Activated CD8-positive, alpha-beta T cell treated with anti-CD3 and anti-CD28 coated beads for 36 hours (primary cell): Measurements from ENCODE around the gene ICOSLG. TPM values are rescaled to one million over a fixed set of nuclear protein-coding genes. Genes with fewer than 3 reads are reported as not detected.
"Not testable (repeated sequence)": the region's sequence is repeated elsewhere in the genome, so short reads cannot be mapped to it uniquely, and the experiment has no call there.

ENCODE experiments used
- ATAC-seq: fragments of 200-7000 bp; cut with Tn5 transposase; one replicate; pipeline ENCODE4 v1.10.0; 2021; ENCODE audit warnings: mild to moderate bottlenecking, moderate library complexity
- CTCF ChIA-PET: fragments of 350-600 bp; sonication (Branson Sonifier 250); formaldehyde crosslinking; loops from one replicate; lab custom pipeline; 2021; ENCODE audit warnings: antibody characterized with exemption; lab: Charles Lee
- POLR2A ChIA-PET: fragments of 350-600 bp; sonication (Branson Sonifier 250); formaldehyde crosslinking; loops from one replicate; lab custom pipeline; 2021; ENCODE audit warnings: antibody characterized with exemption; lab: Charles Lee
- DNase-seq: peaks from one replicate; pipeline ENCODE4 v3.0.0-alpha.2; 2020
- H3K27ac Mint-ChIP-seq: one replicate; pipeline ENCODE4 v1.8.0; 2021; ENCODE audit warnings: mild to moderate bottlenecking, mixed read lengths
- H3K27me3 Mint-ChIP-seq: one replicate; pipeline ENCODE4 v1.8.0; 2021; ENCODE audit warnings: mixed read lengths
- H3K36me3 Mint-ChIP-seq: one replicate; pipeline ENCODE4 v1.8.0; 2021; ENCODE audit warnings: low read depth, mixed read lengths
- H3K4me1 Mint-ChIP-seq: one replicate; pipeline ENCODE4 v1.8.0; 2021; ENCODE audit warnings: low read depth, mixed read lengths
- H3K4me3 Mint-ChIP-seq: one replicate; pipeline ENCODE4 v1.8.0; 2021; ENCODE audit warnings: mild to moderate bottlenecking, moderate library complexity, mixed read lengths
- H3K9me3 Mint-ChIP-seq: one replicate; pipeline ENCODE4 v1.8.0; 2021; ENCODE audit warnings: mixed read lengths
- intact Hi-C: fragments of 100-400 bp; cut with micrococcal nuclease; formaldehyde crosslinking; loops from one replicate; pipeline ENCODE4 v1.10.0; 2022
- total RNA-seq, 2 experiments: library from RNA; stranded (reverse); gene quantifications; one replicate each; pipeline ENCODE4 v1.2.3, GENCODE V29; 2021

The ICOSLG gene
- total RNA-seq, 2 experiments from 2014 or later: 5.4 to 5.9 TPM

DNA sequence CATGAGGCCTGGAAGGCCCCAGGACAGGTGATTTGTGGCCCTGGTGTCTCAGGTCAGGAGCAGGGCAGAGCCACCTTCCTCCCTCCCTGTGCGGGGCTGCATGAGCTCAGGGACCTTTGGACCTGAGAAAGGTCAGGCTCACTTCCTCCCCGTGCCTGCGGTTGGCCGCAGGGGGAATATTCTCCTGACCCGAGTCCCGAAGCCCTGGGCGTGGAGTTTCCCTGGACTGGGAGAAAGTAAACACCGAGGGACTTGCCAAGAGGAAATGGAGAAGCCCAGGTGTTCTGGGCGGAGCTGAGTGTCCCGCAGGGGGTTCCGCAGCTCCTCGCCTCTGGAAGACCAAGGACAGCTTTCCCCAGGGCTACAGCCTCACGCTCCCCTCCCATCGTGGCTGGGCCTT is 64.6 kb downstream of the ICOSLG start:
- DNase-seq, POLR2A ChIA-PET, CTCF ChIA-PET, ATAC-seq, H3K4me3 Mint-ChIP-seq, intact Hi-C loops, H3K36me3 Mint-ChIP-seq, H3K27ac Mint-ChIP-seq, H3K9me3 Mint-ChIP-seq, H3K27me3 Mint-ChIP-seq, H3K4me1 Mint-ChIP-seq: not testable (repeated sequence)

DNA sequence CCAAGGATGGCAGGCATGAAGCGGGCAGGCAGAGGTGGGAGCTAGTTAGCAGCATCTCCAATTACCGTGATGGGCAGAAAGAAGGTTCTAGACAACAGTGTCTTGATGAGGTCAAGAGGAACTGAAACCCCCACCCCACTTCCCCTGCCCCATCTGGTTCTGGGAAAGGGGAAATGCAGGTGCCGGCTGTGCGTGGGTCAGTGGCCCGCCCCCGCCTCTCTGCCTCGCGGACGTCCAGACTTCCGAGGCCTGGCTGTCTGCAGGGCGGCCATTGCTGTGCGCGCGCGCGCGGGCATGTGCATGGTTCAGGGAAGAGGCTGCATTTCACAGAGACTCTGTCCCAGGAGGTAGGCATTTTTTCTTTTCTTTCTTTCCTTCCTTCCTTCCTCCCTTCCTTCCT is 65.6 kb downstream of the ICOSLG start:
- not testable (repeated sequence) for H3K9me3 Mint-ChIP-seq

More for the DNA sequence above, 65.6 kb downstream of the ICOSLG start:
- CTCF ChIA-PET, intact Hi-C loops, H3K4me3 Mint-ChIP-seq, ATAC-seq, H3K4me1 Mint-ChIP-seq, H3K27me3 Mint-ChIP-seq, H3K27ac Mint-ChIP-seq, H3K36me3 Mint-ChIP-seq, DNase-seq, POLR2A ChIA-PET: not testable (repeated sequence)

Other genes starting within 250 kb of the ICOSLG start
- 10 to 100 TPM; 44.1 to 45.4 TPM for gene TRAPPC10, start 228.6 kb downstream of the ICOSLG start, total RNA-seq
- 10 to 100 TPM in 1 of 2 experiments, 1 to 10 TPM in 1; 9.3 to 10.1 TPM for gene PWP2, start 133.5 kb downstream of the ICOSLG start, total RNA-seq
- 10 to 100 TPM; 10.3 to 11.8 TPM for gene GATD3, start 107.3 kb downstream of the ICOSLG start, total RNA-seq
- not detected for gene DNMT3L, start 21.0 kb upstream of the ICOSLG start, total RNA-seq
- not detected for gene AIRE, start 44.9 kb upstream of the ICOSLG start, total RNA-seq
- gene PFKL, start 59.1 kb upstream of the ICOSLG start, total RNA-seq: 100 to 1,000 TPM; 188 to 200 TPM
- gene CFAP410, start 98.4 kb upstream of the ICOSLG start, total RNA-seq: 10 to 100 TPM; 17.2 TPM
- 1 to 10 TPM; 2.6 to 3.7 TPM for gene TRPM2, start 112.7 kb upstream of the ICOSLG start, total RNA-seq
- 1 to 10 TPM; 1.8 to 1.9 TPM for gene LRRC3, start 214.6 kb upstream of the ICOSLG start, total RNA-seq